ENCODE measurements around the gene LY6G6C.
A peak's percentile ranks its signal among the peaks of the same experiment; 100 is the strongest.

- TF ChIP-seq CTCF (IDR thresholded peaks at IDR 0.05), result peak; percentile 20 to 56 (median 40)
- TF ChIP-seq POLR2A (IDR thresholded peaks at IDR 0.05), result no peak
These were observed 48.3 kb upstream of the LY6G6C start for GRCh38 chr6:31769684-31770371.
